Activated T-cell treated with anti-CD3 and anti-CD28 coated beads for 4 hours (primary cell): ENCODE data around the gene SMAP2.

ENCODE experiments used
- DNase-seq: peaks from one replicate; pipeline ENCODE4 v3.0.0-alpha.2; 2020

Gene SMAP2

GRCh38 chr1:40391688-40392145, 18.2 kb downstream of the SMAP2 start:
- DNase-seq = no peak

GRCh38 chr1:40392221-40392620, 18.7 kb downstream of the SMAP2 start:
- DNase-seq = no peak

- no peak for DNase-seq
Observed at GRCh38 chr1:40393173-40393572, 19.6 kb downstream of the SMAP2 start.

- DNase-seq = no peak
Observed at GRCh38 chr1:40394491-40395172, 21.1 kb downstream of the SMAP2 start.

GRCh38 chr1:40395190-40396175, 22.0 kb downstream of the SMAP2 start:
- DNase-seq = no peak

GRCh38 chr1:40396420-40396819, 22.9 kb downstream of the SMAP2 start:
- no peak for DNase-seq

- DNase-seq = no peak
Observed at GRCh38 chr1:40397258-40397657, 23.7 kb downstream of the SMAP2 start.

- no peak for DNase-seq
Observed at GRCh38 chr1:40399984-40400704, 26.6 kb downstream of the SMAP2 start.

- no peak for DNase-seq
Observed at GRCh38 chr1:40401473-40402201, 28.1 kb downstream of the SMAP2 start.

GRCh38 chr1:40404670-40405462, 31.3 kb downstream of the SMAP2 start:
- no peak for DNase-seq

GRCh38 chr1:40405812-40406211, 32.3 kb downstream of the SMAP2 start:
- no peak for DNase-seq

- DNase-seq = no peak
Observed at GRCh38 chr1:40407453-40407852, 33.9 kb downstream of the SMAP2 start.

GRCh38 chr1:40409467-40409866, 35.9 kb downstream of the SMAP2 start:
- DNase-seq = no peak

- no peak for DNase-seq
Observed at GRCh38 chr1:40411294-40411693, 37.8 kb downstream of the SMAP2 start.

- no peak for DNase-seq
Observed at GRCh38 chr1:40411843-40412242, 38.3 kb downstream of the SMAP2 start.

GRCh38 chr1:40413527-40414252, 40.2 kb downstream of the SMAP2 start:
- no peak for DNase-seq

GRCh38 chr1:40414331-40414730, 40.8 kb downstream of the SMAP2 start:
- DNase-seq = no peak

GRCh38 chr1:40416709-40417108, 43.2 kb downstream of the SMAP2 start:
- DNase-seq = no peak

- DNase-seq = no peak
Observed at GRCh38 chr1:40421431-40422384, 48.2 kb downstream of the SMAP2 start.
